HG02623 (cell line): ENCODE measurements around the gene INPP5E.

Experiments
- ATAC-seq: cut with Tn5 transposase; IDR thresholded peaks from one replicate; pipeline ENCODE4 v1.9.1; 2021; ENCODE audit warnings: moderate library complexity; ENCODE audit not compliant: unreplicated experiment

Gene INPP5E

GRCh38 chr9:136474021-136474640 lies 34.5 kb upstream of the INPP5E start:
- ATAC-seq = no peak

GRCh38 chr9:136473354-136473721 lies 33.7 kb upstream of the INPP5E start:
- no peak for ATAC-seq

- no peak for ATAC-seq
These were observed 33.2 kb upstream of the INPP5E start for GRCh38 chr9:136472640-136473353.

GRCh38 chr9:136471802-136472487 lies 32.3 kb upstream of the INPP5E start:
- no peak for ATAC-seq

- ATAC-seq = no peak
These were observed 31.3 kb upstream of the INPP5E start for GRCh38 chr9:136470792-136471469.

GRCh38 chr9:136470356-136470755 lies 30.7 kb upstream of the INPP5E start:
- no peak for ATAC-seq

- no peak for ATAC-seq
These were observed 28.1 kb upstream of the INPP5E start for GRCh38 chr9:136467766-136468165.

- no peak for ATAC-seq
These were observed 26.5 kb upstream of the INPP5E start for GRCh38 chr9:136466155-136466541.

- ATAC-seq = no peak
These were observed 26.0 kb upstream of the INPP5E start for GRCh38 chr9:136465500-136466154.

- no peak for ATAC-seq
These were observed 24.6 kb upstream of the INPP5E start for GRCh38 chr9:136464241-136464640.

GRCh38 chr9:136463578-136463977 lies 23.9 kb upstream of the INPP5E start:
- no peak for ATAC-seq

- no peak for ATAC-seq
These were observed 23.0 kb upstream of the INPP5E start for GRCh38 chr9:136462664-136463063.

- no peak for ATAC-seq
These were observed 21.2 kb upstream of the INPP5E start for GRCh38 chr9:136460772-136461325.

- ATAC-seq = no peak
These were observed 19.8 kb upstream of the INPP5E start for GRCh38 chr9:136459425-136459824.

GRCh38 chr9:136457326-136457725 lies 17.7 kb upstream of the INPP5E start:
- ATAC-seq = no peak

- no peak for ATAC-seq
These were observed 16.6 kb upstream of the INPP5E start for GRCh38 chr9:136456258-136456657.

- no peak for ATAC-seq
These were observed 15.7 kb upstream of the INPP5E start for GRCh38 chr9:136455043-136456002.

GRCh38 chr9:136454026-136454796 lies 14.6 kb upstream of the INPP5E start:
- ATAC-seq = no peak

GRCh38 chr9:136453326-136453725 lies 13.7 kb upstream of the INPP5E start:
- ATAC-seq = no peak
